WTC11 (cell line): ENCODE data around the gene BOLA3.

Experiments
- ESRRA ChIP-seq: sonication (generic); formaldehyde crosslinking; IDR thresholded peaks from 2 replicates; pipeline ENCODE4 v1.8.1; 2022; ENCODE audit warnings: mild to moderate bottlenecking, missing genetic modification reagents, borderline replicate concordance
- FOXJ3 ChIP-seq: sonication (generic); formaldehyde crosslinking; IDR thresholded peaks from 2 replicates; pipeline ENCODE4 v1.9.0; 2021; ENCODE audit warnings: missing genetic modification reagents, mild to moderate bottlenecking, borderline replicate concordance
- GRHL2 ChIP-seq: fragments of 250-450 bp; sonication (Bioruptor Pico); IDR thresholded peaks from 2 replicates; pipeline ENCODE4 v1.8.0; 2022; ENCODE audit warnings: mild to moderate bottlenecking, moderate library complexity; ENCODE audit not compliant: insufficient replicate concordance, severe bottlenecking
- HMGXB4 ChIP-seq: sonication (generic); formaldehyde crosslinking; IDR thresholded peaks from 2 replicates; pipeline ENCODE4 v1.8.1; 2023; ENCODE audit warnings: mild to moderate bottlenecking, moderate library complexity, missing genetic modification reagents
- ZNF416 ChIP-seq: fragments of 250-450 bp; sonication (Bioruptor Pico); IDR thresholded peaks from 2 replicates; pipeline ENCODE4 v1.9.0; 2021; ENCODE audit warnings: mild to moderate bottlenecking, inconsistent platforms
- TF ChIP-seq, protein P1 (sequence below): sonication (generic); formaldehyde crosslinking; conservative IDR thresholded peaks from 2 replicates; pipeline ENCODE4 v1.8.1; 2022; ENCODE audit warnings: mild to moderate bottlenecking, missing genetic modification reagents
- TF ChIP-seq, protein P2 (sequence below): sonication (generic); formaldehyde crosslinking; IDR thresholded peaks from 2 replicates; pipeline ENCODE4 v1.8.0; 2022; ENCODE audit warnings: mild to moderate bottlenecking, missing genetic modification reagents
- TF ChIP-seq, protein P3 (sequence below): fragments of 200-600 bp; IDR thresholded peaks from 2 replicates; pipeline ENCODE4 v1.8.0; 2022; ENCODE audit warnings: antibody characterized with exemption

DNA sequence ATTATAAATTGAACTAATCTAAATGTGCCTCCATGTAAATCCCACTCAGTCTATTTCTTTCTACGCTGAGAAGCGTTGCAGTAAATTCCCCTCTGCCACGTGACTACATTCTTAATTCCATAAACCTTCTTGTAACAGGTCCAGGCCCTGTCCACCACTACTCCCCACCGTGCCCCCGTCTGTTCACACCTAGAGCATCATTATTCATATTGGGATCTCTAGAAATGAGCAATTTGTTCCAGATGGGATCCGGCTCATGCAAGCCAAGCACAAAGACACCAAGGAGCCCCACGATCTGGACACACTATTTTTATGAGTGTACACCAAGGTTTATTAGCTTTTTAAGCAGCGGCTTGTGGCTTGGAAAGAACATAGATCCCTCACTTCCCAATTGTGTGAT is 38.2 kb downstream of the BOLA3 start:
- no peak for TF ChIP-seq ESRRA (CRISPR knock-in tag)
- TF ChIP-seq, protein P1, sequence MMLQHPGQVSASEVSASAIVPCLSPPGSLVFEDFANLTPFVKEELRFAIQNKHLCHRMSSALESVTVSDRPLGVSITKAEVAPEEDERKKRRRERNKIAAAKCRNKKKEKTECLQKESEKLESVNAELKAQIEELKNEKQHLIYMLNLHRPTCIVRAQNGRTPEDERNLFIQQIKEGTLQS (CRISPR knock-in tag): no peak
- no peak for TF ChIP-seq FOXJ3 (CRISPR knock-in tag)
- TF ChIP-seq ZNF416: no peak
- no peak for TF ChIP-seq HMGXB4 (CRISPR knock-in tag)
- TF ChIP-seq, protein P2, sequence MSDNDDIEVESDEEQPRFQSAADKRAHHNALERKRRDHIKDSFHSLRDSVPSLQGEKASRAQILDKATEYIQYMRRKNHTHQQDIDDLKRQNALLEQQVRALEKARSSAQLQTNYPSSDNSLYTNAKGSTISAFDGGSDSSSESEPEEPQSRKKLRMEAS (CRISPR knock-in tag): no peak
- no peak for TF ChIP-seq GRHL2 (CRISPR knock-in tag)
- TF ChIP-seq, protein P3, sequence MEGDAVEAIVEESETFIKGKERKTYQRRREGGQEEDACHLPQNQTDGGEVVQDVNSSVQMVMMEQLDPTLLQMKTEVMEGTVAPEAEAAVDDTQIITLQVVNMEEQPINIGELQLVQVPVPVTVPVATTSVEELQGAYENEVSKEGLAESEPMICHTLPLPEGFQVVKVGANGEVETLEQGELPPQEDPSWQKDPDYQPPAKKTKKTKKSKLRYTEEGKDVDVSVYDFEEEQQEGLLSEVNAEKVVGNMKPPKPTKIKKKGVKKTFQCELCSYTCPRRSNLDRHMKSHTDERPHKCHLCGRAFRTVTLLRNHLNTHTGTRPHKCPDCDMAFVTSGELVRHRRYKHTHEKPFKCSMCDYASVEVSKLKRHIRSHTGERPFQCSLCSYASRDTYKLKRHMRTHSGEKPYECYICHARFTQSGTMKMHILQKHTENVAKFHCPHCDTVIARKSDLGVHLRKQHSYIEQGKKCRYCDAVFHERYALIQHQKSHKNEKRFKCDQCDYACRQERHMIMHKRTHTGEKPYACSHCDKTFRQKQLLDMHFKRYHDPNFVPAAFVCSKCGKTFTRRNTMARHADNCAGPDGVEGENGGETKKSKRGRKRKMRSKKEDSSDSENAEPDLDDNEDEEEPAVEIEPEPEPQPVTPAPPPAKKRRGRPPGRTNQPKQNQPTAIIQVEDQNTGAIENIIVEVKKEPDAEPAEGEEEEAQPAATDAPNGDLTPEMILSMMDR: no peak
